K562 (cell line): Measurements from ENCODE around the gene MIB2. TPM values are rescaled to one million over a fixed set of nuclear protein-coding genes. Genes with fewer than 3 reads are reported as not detected.
A peak's percentile ranks its signal among the peaks of the same experiment; 100 is the strongest.

ENCODE experiments used
- ELF4 ChIP-seq: fragments of 450-650 bp; formaldehyde crosslinking; IDR thresholded peaks from 2 replicates; pipeline ENCODE4 v1.4.0; 2022; ENCODE audit warnings: missing genetic modification characterization
- FOXM1 ChIP-seq, 2 experiments: fragments of 450-650 bp in 1 of 2; sonication (generic) in 1 of 2; formaldehyde crosslinking in 1 of 2; IDR thresholded peaks; 2 replicates each; pipeline versions ENCODE4 v1.6.1 to v1.9.0; 2017 to 2022; ENCODE audit warnings: low read depth in 2 of 2, mild to moderate bottlenecking in 2 of 2, missing genetic modification reagents in 1 of 2, moderate library complexity in 1 of 2
- HSF4 ChIP-seq: fragments of 250-450 bp; sonication (Bioruptor Pico); IDR thresholded peaks from 2 replicates; pipeline ENCODE4 v2.1.2; 2022; ENCODE audit warnings: mild to moderate bottlenecking, moderate library complexity, borderline replicate concordance
- ID3 ChIP-seq, 2 experiments: fragments of 250-450 bp in 1 of 2; fragments of 450-650 bp in 1 of 2; sonication (Bioruptor Pico) in 1 of 2; IDR thresholded peaks; 2 replicates each; pipeline versions ENCODE4 v1.6.1 to v1.8.0; 2016 to 2021; ENCODE audit warnings: mild to moderate bottlenecking in 2 of 2, moderate library complexity in 2 of 2, missing compliant biosample characterization in 1 of 2, missing genetic modification characterization in 1 of 2
- NFATC3 ChIP-seq: fragments of 450-650 bp; IDR thresholded peaks from 2 replicates; pipeline ENCODE4 v1.6.1; 2017; ENCODE audit warnings: mild to moderate bottlenecking
- POLR2B ChIP-seq: fragments of 450-650 bp; IDR thresholded peaks from 2 replicates; pipeline ENCODE4 v1.6.1; 2018; ENCODE audit warnings: low read depth; ENCODE audit not compliant: partially characterized antibody
- SMARCA4 ChIP-seq: fragments of 450-650 bp; IDR thresholded peaks from 2 replicates; pipeline ENCODE4 v1.6.1; 2016
- U2AF2 ChIP-seq: fragments of 200-400 bp; formaldehyde crosslinking; optimal IDR thresholded peaks from 2 replicates; pipeline ENCODE3; 2017; ENCODE audit warnings: low read depth, mild to moderate bottlenecking, low read length
- ZNF212 ChIP-seq: fragments of 450-650 bp; formaldehyde crosslinking; IDR thresholded peaks from 2 replicates; pipeline ENCODE4 v1.4.0; 2020; ENCODE audit warnings: mild to moderate bottlenecking
- polyA plus RNA-seq, 8 experiments: library from polyadenylated mRNA; depleted of rRNA in 4 of 8; stranded (reverse) in 5 of 8; unstranded in 3 of 8; fragments of >200 nt; fragmentation: Nextera tagmentation in 2 of 8; fragmentation: Illumina TruSeq in 1 of 8; extraction: Ambion mirVana in 2 of 8; extraction: Trizol in 1 of 8; gene quantifications; 2 replicates each; pipeline versions ENCODE4 v1.2.1 to v1.2.3, GENCODE V29; 2011 to 2014; ENCODE audit warnings: inconsistent platforms in 1 of 8, missing spikeins in 1 of 8
- total RNA-seq, 7 experiments: library from RNA; depleted of rRNA in 6 of 7; stranded (reverse); fragments of >200 nt in 6 of 7; fragmentation: Illumina TruSeq in 2 of 7; extraction: Trizol in 2 of 7; gene quantifications; 2 replicates each; pipeline versions ENCODE4 v1.2.1 to v1.2.3, GENCODE V29; 2011 to 2021; ENCODE audit warnings: low replicate concordance in 1 of 7
- TF ChIP-seq, protein P1 (sequence below): fragments of 450-650 bp; formaldehyde crosslinking; IDR thresholded peaks from 2 replicates; pipeline ENCODE4 v1.4.0; 2020; ENCODE audit warnings: mild to moderate bottlenecking
- TF ChIP-seq, protein P2 (sequence below), 2 experiments: fragments of 150-350 bp in 1 of 2; IDR thresholded peaks; 2 replicates each; pipeline ENCODE4 v1.6.1; 2012 to 2016; ENCODE audit warnings: low read depth in 2 of 2, low read length in 2 of 2, mild to moderate bottlenecking in 1 of 2, moderate library complexity in 1 of 2
- TF ChIP-seq, protein P3 (sequence below), 2 experiments: fragments of 450-650 bp; IDR thresholded peaks; 2 replicates each; pipeline ENCODE4 v1.6.1; 2016; ENCODE audit warnings: mild to moderate bottlenecking in 2 of 2, borderline replicate concordance in 1 of 2, low read depth in 1 of 2, moderate library complexity in 1 of 2

MIB2 gene
- total and polyA plus RNA-seq, 9 of the 15 experiments (the other 6 are each of a cell fraction or from before 2014, with no cell fraction given): 0.04 to 17.0 (median 4.9) TPM; not detected in 1

- TF ChIP-seq, protein P1, sequence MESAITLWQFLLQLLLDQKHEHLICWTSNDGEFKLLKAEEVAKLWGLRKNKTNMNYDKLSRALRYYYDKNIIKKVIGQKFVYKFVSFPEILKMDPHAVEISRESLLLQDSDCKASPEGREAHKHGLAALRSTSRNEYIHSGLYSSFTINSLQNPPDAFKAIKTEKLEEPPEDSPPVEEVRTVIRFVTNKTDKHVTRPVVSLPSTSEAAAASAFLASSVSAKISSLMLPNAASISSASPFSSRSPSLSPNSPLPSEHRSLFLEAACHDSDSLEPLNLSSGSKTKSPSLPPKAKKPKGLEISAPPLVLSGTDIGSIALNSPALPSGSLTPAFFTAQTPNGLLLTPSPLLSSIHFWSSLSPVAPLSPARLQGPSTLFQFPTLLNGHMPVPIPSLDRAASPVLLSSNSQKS (CRISPR knock-in tag): no peak
- TF ChIP-seq U2AF2 (no peak), ID3 (CRISPR knock-in tag; IDR thresholded peaks at IDR 0.05) (no peak), ID3 (tag; IDR thresholded peaks at IDR 0.05) (peak; percentile 66), ZNF212 (CRISPR knock-in tag) (no peak), ELF4 (CRISPR knock-in tag) (0 out of 2 replicates have a peak, but pooled peaks have one; percentile 36), SMARCA4 (no peak), POLR2B (peak; percentile 93), NFATC3 (no peak), FOXM1 (IDR thresholded peaks at IDR 0.05; ENCODE audit: low read depth) (no peak), FOXM1 (CRISPR knock-in tag; IDR thresholded peaks at IDR 0.05; ENCODE audit: low read depth) (peak; percentile 96), HSF4 (CRISPR knock-in tag) (no peak)
- TF ChIP-seq, protein P2, sequence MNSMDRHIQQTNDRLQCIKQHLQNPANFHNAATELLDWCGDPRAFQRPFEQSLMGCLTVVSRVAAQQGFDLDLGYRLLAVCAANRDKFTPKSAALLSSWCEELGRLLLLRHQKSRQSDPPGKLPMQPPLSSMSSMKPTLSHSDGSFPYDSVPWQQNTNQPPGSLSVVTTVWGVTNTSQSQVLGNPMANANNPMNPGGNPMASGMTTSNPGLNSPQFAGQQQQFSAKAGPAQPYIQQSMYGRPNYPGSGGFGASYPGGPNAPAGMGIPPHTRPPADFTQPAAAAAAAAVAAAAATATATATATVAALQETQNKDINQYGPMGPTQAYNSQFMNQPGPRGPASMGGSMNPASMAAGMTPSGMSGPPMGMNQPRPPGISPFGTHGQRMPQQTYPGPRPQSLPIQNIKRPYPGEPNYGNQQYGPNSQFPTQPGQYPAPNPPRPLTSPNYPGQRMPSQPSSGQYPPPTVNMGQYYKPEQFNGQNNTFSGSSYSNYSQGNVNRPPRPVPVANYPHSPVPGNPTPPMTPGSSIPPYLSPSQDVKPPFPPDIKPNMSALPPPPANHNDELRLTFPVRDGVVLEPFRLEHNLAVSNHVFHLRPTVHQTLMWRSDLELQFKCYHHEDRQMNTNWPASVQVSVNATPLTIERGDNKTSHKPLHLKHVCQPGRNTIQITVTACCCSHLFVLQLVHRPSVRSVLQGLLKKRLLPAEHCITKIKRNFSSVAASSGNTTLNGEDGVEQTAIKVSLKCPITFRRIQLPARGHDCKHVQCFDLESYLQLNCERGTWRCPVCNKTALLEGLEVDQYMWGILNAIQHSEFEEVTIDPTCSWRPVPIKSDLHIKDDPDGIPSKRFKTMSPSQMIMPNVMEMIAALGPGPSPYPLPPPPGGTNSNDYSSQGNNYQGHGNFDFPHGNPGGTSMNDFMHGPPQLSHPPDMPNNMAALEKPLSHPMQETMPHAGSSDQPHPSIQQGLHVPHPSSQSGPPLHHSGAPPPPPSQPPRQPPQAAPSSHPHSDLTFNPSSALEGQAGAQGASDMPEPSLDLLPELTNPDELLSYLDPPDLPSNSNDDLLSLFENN (IDR thresholded peaks at IDR 0.05; ENCODE audit: low read depth in 2 of 2, low read length in 2 of 2): peak in 1 of 2 experiments; percentile 73; a peak in 1 of 4 replicates
- TF ChIP-seq, protein P3, sequence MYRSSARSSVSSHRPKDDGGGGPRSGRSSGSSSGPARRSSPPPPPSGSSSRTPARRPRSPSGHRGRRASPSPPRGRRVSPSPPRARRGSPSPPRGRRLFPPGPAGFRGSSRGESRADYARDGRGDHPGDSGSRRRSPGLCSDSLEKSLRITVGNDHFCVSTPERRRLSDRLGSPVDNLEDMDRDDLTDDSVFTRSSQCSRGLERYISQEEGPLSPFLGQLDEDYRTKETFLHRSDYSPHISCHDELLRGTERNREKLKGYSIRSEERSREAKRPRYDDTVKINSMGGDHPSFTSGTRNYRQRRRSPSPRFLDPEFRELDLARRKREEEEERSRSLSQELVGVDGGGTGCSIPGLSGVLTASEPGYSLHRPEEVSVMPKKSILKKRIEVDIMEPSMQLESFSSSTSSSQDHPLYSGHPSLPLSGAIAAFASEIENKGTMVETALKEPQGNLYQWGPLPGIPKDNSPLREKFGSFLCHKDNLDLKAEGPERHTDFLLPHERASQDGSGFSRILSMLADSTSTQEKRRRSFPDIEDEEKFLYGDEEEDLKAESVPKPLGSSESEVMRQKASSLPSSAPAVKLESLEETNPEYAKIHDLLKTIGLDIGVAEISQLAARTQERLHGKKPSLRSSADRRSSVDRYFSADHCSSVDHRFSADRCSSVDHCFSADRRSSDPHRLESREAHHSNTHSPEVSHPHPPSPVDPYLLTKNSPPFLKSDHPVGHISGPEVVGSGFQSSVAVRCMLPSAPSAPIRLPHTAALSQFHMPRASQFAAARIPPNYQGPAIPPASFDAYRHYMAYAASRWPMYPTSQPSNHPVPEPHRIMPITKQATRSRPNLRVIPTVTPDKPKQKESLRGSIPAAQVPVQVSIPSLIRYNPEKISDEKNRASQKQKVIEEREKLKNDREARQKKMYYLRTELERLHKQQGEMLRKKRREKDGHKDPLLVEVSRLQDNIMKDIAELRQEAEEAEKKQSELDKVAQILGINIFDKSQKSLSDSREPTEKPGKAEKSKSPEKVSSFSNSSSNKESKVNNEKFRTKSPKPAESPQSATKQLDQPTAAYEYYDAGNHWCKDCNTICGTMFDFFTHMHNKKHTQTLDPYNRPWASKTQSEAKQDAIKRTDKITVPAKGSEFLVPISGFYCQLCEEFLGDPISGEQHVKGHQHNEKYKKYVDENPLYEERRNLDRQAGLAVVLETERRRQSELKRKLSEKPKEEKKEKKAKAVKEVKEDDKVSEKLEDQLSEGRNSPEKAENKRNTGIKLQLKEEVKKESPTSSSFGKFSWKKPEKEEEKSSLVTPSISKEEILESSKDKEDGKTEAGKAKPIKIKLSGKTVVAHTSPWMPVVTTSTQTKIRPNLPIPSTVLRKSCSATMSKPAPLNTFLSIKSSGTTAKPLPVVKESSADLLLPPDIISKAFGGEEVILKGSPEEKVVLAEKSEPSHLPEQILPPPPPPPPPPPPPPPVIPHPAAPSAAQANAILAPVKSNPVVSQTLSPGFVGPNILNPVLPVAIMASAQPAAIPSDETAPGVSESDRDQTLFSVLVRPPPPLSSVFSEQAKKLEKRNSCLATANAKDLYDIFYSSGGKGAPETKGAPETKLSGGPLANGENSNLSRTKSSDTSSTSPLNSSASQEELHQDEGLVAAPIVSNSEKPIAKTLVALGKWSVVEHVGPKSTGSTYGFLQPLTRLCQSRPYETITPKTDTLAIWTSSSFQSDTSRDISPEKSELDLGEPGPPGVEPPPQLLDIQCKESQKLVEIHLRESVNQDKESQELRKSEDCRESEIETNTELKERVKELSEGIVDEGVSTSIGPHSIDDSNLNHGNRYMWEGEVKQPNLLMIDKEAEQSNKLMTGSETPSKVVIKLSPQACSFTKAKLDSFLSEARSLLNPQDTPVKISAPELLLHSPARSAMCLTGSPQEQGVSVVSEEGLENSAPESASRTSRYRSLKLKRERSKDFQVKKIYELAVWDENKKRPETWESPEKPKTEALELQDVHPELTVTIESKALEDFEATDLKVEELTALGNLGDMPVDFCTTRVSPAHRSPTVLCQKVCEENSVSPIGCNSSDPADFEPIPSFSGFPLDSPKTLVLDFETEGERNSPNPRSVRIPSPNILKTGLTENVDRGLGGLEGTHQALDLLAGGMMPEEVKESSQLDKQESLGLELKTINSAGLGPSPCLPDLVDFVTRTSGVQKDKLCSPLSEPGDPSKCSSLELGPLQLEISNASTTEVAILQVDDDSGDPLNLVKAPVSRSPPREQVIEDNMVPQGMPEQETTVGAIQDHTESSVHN (IDR thresholded peaks at IDR 0.05; ENCODE audit: borderline replicate concordance in 1 of 2, low read depth in 1 of 2): no peak
Observed at GRCh38 chr1:1574721-1575537, 40.4 kb upstream of the MIB2 start, which contains the start of gene SSU72 (continued).
